GM12873 (cell line): ENCODE data around the gene PKIB.

Experiments
- TF ChIP-seq, protein P1 (sequence below): IDR thresholded peaks from 2 replicates; pipeline ENCODE4 v1.5.1; 2012; ENCODE audit warnings: low read depth, mild to moderate bottlenecking, moderate library complexity, low read length, control low read depth; ENCODE audit not compliant: insufficient read depth; ENCODE audit errors: missing control alignments

Gene PKIB

DNA sequence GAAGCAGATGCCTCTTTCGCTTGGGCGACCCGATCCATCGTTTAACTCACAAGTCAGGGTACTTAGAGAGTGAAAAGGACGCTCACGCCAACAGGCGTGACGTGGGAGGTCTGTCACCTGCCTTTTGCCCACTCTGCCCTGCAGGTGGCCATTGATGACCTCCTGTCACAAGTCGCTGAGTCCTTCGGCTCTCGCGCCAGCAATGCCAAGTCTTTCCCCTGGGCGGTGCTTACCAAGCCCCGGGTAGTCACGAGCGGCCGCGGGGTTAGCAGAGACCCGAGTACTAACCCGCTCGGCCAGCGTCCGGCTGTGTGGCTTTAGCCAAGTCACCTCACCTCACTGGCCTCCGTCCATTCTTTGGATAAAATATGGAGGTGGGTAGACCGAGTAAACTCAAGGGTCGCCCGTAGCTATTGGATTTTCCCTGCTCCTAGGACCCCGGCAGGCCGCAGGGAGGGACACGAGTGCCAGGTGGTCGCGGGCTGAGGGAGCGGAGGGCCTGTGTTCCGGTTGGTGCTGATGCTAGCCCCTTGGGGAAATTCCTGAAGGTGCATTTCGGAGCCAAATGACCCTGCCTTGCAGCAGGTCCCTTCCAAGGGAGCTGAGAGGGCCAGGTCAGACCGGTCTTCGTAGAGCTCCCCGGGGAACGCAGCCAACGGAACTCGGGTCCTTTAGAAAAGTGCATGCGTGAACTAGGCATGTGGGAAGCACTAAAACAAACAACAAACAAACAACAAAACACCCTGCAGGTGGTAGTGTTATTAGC lies 668 bp downstream of the PKIB start:
- TF ChIP-seq, protein P1, sequence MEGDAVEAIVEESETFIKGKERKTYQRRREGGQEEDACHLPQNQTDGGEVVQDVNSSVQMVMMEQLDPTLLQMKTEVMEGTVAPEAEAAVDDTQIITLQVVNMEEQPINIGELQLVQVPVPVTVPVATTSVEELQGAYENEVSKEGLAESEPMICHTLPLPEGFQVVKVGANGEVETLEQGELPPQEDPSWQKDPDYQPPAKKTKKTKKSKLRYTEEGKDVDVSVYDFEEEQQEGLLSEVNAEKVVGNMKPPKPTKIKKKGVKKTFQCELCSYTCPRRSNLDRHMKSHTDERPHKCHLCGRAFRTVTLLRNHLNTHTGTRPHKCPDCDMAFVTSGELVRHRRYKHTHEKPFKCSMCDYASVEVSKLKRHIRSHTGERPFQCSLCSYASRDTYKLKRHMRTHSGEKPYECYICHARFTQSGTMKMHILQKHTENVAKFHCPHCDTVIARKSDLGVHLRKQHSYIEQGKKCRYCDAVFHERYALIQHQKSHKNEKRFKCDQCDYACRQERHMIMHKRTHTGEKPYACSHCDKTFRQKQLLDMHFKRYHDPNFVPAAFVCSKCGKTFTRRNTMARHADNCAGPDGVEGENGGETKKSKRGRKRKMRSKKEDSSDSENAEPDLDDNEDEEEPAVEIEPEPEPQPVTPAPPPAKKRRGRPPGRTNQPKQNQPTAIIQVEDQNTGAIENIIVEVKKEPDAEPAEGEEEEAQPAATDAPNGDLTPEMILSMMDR, result no peak

DNA sequence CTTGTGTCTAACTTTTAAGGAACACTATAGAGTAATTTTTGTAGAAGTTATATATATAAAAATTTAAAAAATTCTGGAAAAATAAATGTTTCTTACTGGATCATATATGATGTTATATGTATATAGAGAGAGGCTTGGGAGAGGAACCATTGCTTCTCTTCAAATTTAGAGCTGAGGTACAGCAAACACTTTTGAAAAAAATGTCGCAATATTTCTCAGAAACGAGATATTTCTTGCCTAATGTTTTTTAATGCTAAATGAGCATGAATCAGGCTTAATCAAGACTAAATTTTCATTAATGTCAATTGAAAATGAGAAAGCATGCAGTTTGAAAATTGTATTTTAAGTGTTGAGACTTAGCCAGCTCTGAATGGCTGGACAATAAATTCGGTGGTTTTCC lies 2.6 kb downstream of the PKIB start:
- TF ChIP-seq, protein P1, result no peak

DNA sequence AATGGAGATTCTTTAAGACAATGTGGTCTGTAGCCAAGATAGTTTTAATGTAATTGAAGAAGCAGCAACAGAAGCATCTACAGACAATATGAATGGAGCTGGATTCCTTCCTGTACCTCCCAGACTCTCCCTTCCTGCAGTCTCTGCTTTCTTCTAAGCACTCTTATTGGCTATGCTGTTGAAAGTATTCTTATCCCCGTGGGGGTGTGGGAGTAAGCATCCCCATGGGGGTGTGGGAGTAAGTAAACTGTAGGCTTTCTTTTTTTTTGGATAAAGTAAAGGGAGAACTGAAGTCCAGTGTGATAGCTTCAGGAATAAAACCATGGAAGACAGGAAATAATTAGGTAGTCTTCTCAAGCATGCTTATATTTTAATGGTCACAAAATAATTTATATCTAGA lies 4.1 kb downstream of the PKIB start:
- TF ChIP-seq, protein P1, result no peak

DNA sequence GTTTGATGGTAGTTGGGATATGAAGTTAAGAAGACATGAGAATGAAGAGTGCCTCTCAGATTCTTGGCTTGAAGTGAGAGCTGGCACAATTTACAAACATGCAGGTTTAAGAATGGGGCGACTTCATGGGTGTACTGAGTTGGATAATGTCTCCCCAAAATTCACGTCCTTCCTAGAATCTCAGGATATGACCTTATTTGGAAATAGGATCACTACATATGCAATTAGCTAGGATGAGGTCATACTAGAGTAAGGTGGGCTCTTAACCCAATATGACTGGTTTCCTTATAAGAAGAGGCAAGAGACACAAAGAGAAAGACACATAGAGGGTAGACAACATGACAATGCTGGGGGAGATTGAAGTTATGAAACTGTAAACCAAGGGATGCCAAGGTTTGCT lies 5.2 kb downstream of the PKIB start:
- TF ChIP-seq, protein P1, result no peak

DNA sequence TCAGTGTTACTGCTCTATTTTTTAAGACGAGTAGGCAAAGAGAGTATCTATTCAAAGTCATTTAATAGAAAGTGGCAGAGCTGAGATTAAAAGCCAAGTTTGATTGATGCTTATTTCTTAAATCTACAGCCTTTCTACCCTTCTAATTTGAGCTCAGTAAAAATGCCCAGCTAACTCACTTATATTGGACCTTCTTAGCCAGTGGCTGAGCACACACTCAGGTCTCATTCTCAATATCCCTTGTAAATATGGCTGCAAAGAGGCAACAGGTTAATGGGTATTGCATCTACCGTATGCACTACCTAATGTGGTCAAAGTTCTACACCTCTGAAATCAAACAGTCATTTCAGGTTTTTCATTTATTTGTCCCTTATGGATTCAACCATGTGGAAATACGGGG lies 6.7 kb downstream of the PKIB start:
- TF ChIP-seq, protein P1, result no peak

DNA sequence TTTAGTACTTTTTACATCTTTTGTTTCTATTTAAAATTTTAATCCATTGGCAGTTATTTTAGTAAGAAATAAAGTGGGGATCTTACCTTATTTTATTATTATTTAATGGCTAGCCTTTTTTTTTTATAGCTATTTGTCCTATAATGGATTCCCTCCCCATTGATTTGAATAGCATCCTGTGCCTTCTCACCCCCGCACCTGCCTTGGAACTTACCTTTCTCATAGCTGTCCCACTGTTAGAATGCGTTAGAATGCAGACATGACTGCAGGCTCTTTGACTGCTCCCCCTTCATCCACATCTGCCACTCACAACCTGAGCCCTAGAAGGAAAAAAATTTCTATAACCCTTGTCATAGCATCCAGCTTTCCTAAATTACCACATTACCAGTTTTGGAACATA lies 9.1 kb downstream of the PKIB start:
- TF ChIP-seq, protein P1, result no peak

DNA sequence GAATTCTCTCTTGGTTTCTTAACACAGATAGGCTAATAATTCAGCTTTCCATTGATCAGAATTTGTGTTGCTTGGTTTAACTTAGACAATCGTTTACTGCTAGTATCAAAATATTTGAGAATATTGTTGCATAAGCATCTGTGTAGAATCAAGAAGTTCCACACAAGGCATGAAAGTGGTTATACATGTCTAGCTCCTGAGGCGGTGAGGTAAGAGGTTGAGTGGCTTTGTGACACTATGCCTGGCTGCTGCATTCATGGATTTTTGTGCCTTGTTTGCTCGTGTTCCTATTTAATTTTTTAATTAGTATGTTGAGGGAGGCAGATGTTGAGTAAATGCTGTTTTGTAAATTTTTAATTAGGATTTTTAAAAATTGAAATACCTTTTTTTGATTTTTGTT lies 10.2 kb downstream of the PKIB start:
- TF ChIP-seq, protein P1, result no peak
